WTC11 (cell line): Measurements from ENCODE around the gene KIFC3. TPM values are rescaled to one million over a fixed set of nuclear protein-coding genes. Genes with fewer than 3 reads are reported as not detected.

Source experiments
- ATAC-seq: fragments of 200-7000 bp; cut with Tn5 transposase; 2 replicates; pipeline ENCODE4 v1.10.0; 2021; ENCODE audit warnings: mild to moderate bottlenecking, moderate library complexity
- CTCF ChIA-PET: fragments of 300-600 bp; sonication (Branson Sonifier 250); formaldehyde crosslinking; loops from one replicate; lab custom pipeline; 2021; ENCODE audit warnings: antibody characterized with exemption; lab: Charles Lee
- POLR2A ChIA-PET: fragments of 350-600 bp; sonication (Branson Sonifier 250); formaldehyde crosslinking; loops from one replicate; lab custom pipeline; 2021; ENCODE audit warnings: antibody characterized with exemption; lab: Charles Lee
- DNase-seq: peaks from one replicate; pipeline ENCODE4 v3.0.0; 2021; ENCODE audit warnings: low spot score
- H3K27ac Mint-ChIP-seq: 2 replicates; pipeline ENCODE4 v1.8.0; 2021; ENCODE audit warnings: mixed read lengths
- H3K27me3 Mint-ChIP-seq: 2 replicates; pipeline ENCODE4 v1.8.0; 2021; ENCODE audit warnings: low read depth, mild to moderate bottlenecking, moderate library complexity, mixed read lengths
- H3K36me3 Mint-ChIP-seq: 2 replicates; pipeline ENCODE4 v1.8.0; 2021; ENCODE audit warnings: mixed read lengths
- H3K4me1 Mint-ChIP-seq: 2 replicates; pipeline ENCODE4 v1.8.0; 2022; ENCODE audit warnings: mixed read lengths
- H3K4me3 Mint-ChIP-seq: 2 replicates; pipeline ENCODE4 v1.8.0; 2021; ENCODE audit warnings: mild to moderate bottlenecking, moderate library complexity, mixed read lengths
- H3K9me3 Mint-ChIP-seq: 2 replicates; pipeline ENCODE4 v1.8.0; 2021; ENCODE audit warnings: mixed read lengths
- CREM ChIP-seq: sonication (generic); formaldehyde crosslinking; IDR thresholded peaks from 2 replicates; pipeline ENCODE4 v1.8.1; 2022; ENCODE audit warnings: mild to moderate bottlenecking, missing genetic modification reagents, moderate library complexity
- ESRRA ChIP-seq: sonication (generic); formaldehyde crosslinking; IDR thresholded peaks from 2 replicates; pipeline ENCODE4 v1.8.1; 2022; ENCODE audit warnings: mild to moderate bottlenecking, missing genetic modification reagents, borderline replicate concordance
- ETV6 ChIP-seq: sonication (generic); formaldehyde crosslinking; IDR thresholded peaks from 2 replicates; pipeline ENCODE4 v1.8.1; 2022; ENCODE audit warnings: mild to moderate bottlenecking, missing genetic modification reagents
- GABPB1 ChIP-seq: sonication (generic); formaldehyde crosslinking; IDR thresholded peaks from 2 replicates; pipeline ENCODE4 v1.8.1; 2023; ENCODE audit warnings: mild to moderate bottlenecking, missing genetic modification reagents
- GRHL2 ChIP-seq: fragments of 250-450 bp; sonication (Bioruptor Pico); IDR thresholded peaks from 2 replicates; pipeline ENCODE4 v1.8.0; 2022; ENCODE audit warnings: mild to moderate bottlenecking, moderate library complexity; ENCODE audit not compliant: insufficient replicate concordance, severe bottlenecking
- HMGXB4 ChIP-seq: sonication (generic); formaldehyde crosslinking; IDR thresholded peaks from 2 replicates; pipeline ENCODE4 v1.8.1; 2023; ENCODE audit warnings: mild to moderate bottlenecking, moderate library complexity, missing genetic modification reagents
- NR2C2 ChIP-seq: sonication (generic); formaldehyde crosslinking; IDR thresholded peaks from 2 replicates; pipeline ENCODE4 v1.8.0; 2022; ENCODE audit warnings: mild to moderate bottlenecking, missing genetic modification reagents
- NR3C1 ChIP-seq: sonication (generic); formaldehyde crosslinking; conservative IDR thresholded peaks from 2 replicates; pipeline ENCODE4 v1.8.1; 2023; ENCODE audit warnings: low read depth, mild to moderate bottlenecking, missing genetic modification reagents
- OVOL2 ChIP-seq: fragments of 250-450 bp; sonication (Bioruptor Pico); IDR thresholded peaks from 2 replicates; pipeline ENCODE4 v1.9.0; 2021; ENCODE audit warnings: mild to moderate bottlenecking, borderline replicate concordance
- ZBTB21 ChIP-seq: sonication (generic); formaldehyde crosslinking; IDR thresholded peaks from 2 replicates; pipeline ENCODE4 v1.8.1; 2023; ENCODE audit warnings: mild to moderate bottlenecking, missing genetic modification reagents, borderline replicate concordance
- ZNF121 ChIP-seq: sonication (generic); formaldehyde crosslinking; IDR thresholded peaks from 2 replicates; pipeline ENCODE4 v1.8.0; 2023; ENCODE audit warnings: missing genetic modification reagents
- ZNF232 ChIP-seq: sonication (generic); formaldehyde crosslinking; IDR thresholded peaks from 2 replicates; pipeline ENCODE4 v1.8.0; 2022; ENCODE audit warnings: mild to moderate bottlenecking, missing genetic modification reagents
- ZNF263 ChIP-seq: sonication (generic); formaldehyde crosslinking; IDR thresholded peaks from 2 replicates; pipeline ENCODE4 v1.8.1; 2022; ENCODE audit warnings: low read depth, mild to moderate bottlenecking, moderate library complexity, missing genetic modification reagents
- ZNF512 ChIP-seq: sonication (generic); formaldehyde crosslinking; IDR thresholded peaks from 2 replicates; pipeline ENCODE4 v1.8.1; 2022; ENCODE audit warnings: missing genetic modification reagents, borderline replicate concordance
- total RNA-seq: library from RNA; stranded (reverse); gene quantifications from 3 replicates; pipeline ENCODE4 v1.2.3, GENCODE V29; 2021
- TF ChIP-seq, protein P1 (sequence below): sonication (generic); formaldehyde crosslinking; IDR thresholded peaks from 2 replicates; pipeline ENCODE4 v1.8.0; 2022; ENCODE audit warnings: mild to moderate bottlenecking, missing genetic modification reagents
- TF ChIP-seq, protein P2 (sequence below): sonication (generic); formaldehyde crosslinking; IDR thresholded peaks from 2 replicates; pipeline ENCODE4 v1.8.0; 2022; ENCODE audit warnings: missing genetic modification reagents
- TF ChIP-seq, protein P3 (sequence below): sonication (generic); formaldehyde crosslinking; IDR thresholded peaks from 2 replicates; pipeline ENCODE4 v1.8.0; 2022; ENCODE audit warnings: mild to moderate bottlenecking, missing genetic modification reagents

Gene KIFC3
- total RNA-seq, 1 experiment from 2014 or later = 11.6 TPM

GRCh38 chr16:57764006-57764340 lies 38.3 kb downstream of the KIFC3 start:
- POLR2A ChIA-PET = interaction anchor here (1.2 kb wide), 1 partner anchor 109 kb away, joined by 3 read pairs; no protein-coding TSS in a partner anchor
- ATAC-seq = no peak
- Mint-ChIP-seq H3K36me3 (no peaks in the 10 kb centered on the region), H3K9me3 (no peaks in the 10 kb centered on the region), H3K27ac (no peak overlapping the region), H3K4me3 (no peak overlapping the region), H3K27me3 (no peaks in the 10 kb centered on the region), H3K4me1 (peaks cover 20% of the 10 kb centered on the region)
- CTCF ChIA-PET = interaction anchor here (4.9 kb wide), 1 partner anchor 11 kb away, joined by 30 read pairs; no protein-coding TSS in a partner anchor
- TF ChIP-seq ESRRA (CRISPR knock-in tag) (no peak), ZNF232 (CRISPR knock-in tag) (no peak), OVOL2 (CRISPR knock-in tag) (no peak), GABPB1 (CRISPR knock-in tag) (no peak), HMGXB4 (CRISPR knock-in tag) (no peak), ETV6 (no peak), ZBTB21 (no peak), ZNF512 (no peak), ZNF121 (CRISPR knock-in tag) (no peak), GRHL2 (no peak)
- TF ChIP-seq, protein P1, sequence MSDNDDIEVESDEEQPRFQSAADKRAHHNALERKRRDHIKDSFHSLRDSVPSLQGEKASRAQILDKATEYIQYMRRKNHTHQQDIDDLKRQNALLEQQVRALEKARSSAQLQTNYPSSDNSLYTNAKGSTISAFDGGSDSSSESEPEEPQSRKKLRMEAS (CRISPR knock-in tag) = no peak
- no peak for DNase-seq

GRCh38 chr16:57763285-57764005 lies 38.8 kb downstream of the KIFC3 start:
- H3K27ac Mint-ChIP-seq = 0 out of 2 replicates have a peak overlapping the region, but pooled peaks have one; percentile 57
- no peak for DNase-seq
- TF ChIP-seq ZNF263 (CRISPR knock-in tag) = no peak
- no peak for TF ChIP-seq NR3C1 (CRISPR knock-in tag)
- TF ChIP-seq CREM (CRISPR knock-in tag) = no peak
- TF ChIP-seq NR2C2 (CRISPR knock-in tag) = no peak
- TF ChIP-seq, protein P2, sequence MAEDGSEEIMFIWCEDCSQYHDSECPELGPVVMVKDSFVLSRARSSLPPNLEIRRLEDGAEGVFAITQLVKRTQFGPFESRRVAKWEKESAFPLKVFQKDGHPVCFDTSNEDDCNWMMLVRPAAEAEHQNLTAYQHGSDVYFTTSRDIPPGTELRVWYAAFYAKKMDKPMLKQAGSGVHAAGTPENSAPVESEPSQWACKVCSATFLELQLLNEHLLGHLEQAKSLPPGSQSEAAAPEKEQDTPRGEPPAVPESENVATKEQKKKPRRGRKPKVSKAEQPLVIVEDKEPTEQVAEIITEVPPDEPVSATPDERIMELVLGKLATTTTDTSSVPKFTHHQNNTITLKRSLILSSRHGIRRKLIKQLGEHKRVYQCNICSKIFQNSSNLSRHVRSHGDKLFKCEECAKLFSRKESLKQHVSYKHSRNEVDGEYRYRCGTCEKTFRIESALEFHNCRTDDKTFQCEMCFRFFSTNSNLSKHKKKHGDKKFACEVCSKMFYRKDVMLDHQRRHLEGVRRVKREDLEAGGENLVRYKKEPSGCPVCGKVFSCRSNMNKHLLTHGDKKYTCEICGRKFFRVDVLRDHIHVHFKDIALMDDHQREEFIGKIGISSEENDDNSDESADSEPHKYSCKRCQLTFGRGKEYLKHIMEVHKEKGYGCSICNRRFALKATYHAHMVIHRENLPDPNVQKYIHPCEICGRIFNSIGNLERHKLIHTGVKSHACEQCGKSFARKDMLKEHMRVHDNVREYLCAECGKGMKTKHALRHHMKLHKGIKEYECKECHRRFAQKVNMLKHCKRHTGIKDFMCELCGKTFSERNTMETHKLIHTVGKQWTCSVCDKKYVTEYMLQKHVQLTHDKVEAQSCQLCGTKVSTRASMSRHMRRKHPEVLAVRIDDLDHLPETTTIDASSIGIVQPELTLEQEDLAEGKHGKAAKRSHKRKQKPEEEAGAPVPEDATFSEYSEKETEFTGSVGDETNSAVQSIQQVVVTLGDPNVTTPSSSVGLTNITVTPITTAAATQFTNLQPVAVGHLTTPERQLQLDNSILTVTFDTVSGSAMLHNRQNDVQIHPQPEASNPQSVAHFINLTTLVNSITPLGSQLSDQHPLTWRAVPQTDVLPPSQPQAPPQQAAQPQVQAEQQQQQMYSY (CRISPR knock-in tag) = no peak
- TF ChIP-seq, protein P3, sequence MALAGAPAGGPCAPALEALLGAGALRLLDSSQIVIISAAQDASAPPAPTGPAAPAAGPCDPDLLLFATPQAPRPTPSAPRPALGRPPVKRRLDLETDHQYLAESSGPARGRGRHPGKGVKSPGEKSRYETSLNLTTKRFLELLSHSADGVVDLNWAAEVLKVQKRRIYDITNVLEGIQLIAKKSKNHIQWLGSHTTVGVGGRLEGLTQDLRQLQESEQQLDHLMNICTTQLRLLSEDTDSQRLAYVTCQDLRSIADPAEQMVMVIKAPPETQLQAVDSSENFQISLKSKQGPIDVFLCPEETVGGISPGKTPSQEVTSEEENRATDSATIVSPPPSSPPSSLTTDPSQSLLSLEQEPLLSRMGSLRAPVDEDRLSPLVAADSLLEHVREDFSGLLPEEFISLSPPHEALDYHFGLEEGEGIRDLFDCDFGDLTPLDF (CRISPR knock-in tag) = no peak
- no peak for TF ChIP-seq ETV6
- TF ChIP-seq, all 79 proteins: peak for 0
- H3K9me3 Mint-ChIP-seq = no peaks in the 10 kb centered on the region
- ChIA-PET POLR2A (interaction anchor here (1.2 kb wide), 1 partner anchor 110 kb away, joined by 3 read pairs; no protein-coding TSS in a partner anchor), CTCF (interaction anchor here (4.9 kb wide), 1 partner anchor 12 kb away, joined by 30 read pairs; no protein-coding TSS in a partner anchor)
- no peak overlapping the region for H3K4me3 Mint-ChIP-seq
- no peak for ATAC-seq
- no peaks in the 10 kb centered on the region for H3K27me3 Mint-ChIP-seq
- H3K36me3 Mint-ChIP-seq = no peaks in the 10 kb centered on the region
- H3K4me1 Mint-ChIP-seq = peaks cover 22% of the 10 kb centered on the region
